Mesendoderm (in vitro differentiated cells): ENCODE results near the gene PRAMEF4. TPM values are rescaled to one million over a fixed set of nuclear protein-coding genes. Genes with fewer than 3 reads are reported as not detected.
"Not testable (repeated sequence)": the region's sequence is repeated elsewhere in the genome, so short reads cannot be mapped to it uniquely, and the experiment has no call there.

Source experiments
- DNase-seq: peaks from one replicate; pipeline ENCODE4 v3.0.0; 2013
- H2AK5ac ChIP-seq: 2 replicates; pipeline ENCODE4 v1.6.1; 2013; ENCODE audit warnings: low read length, inconsistent platforms
- H2BK120ac ChIP-seq: 2 replicates; pipeline ENCODE4 v1.6.1; 2013; ENCODE audit warnings: low read depth, mild to moderate bottlenecking, low read length, moderate library complexity, mixed read lengths
- H2BK15ac ChIP-seq: replicated peaks from 2 replicates; pipeline ENCODE4 v1.6.1; 2013; ENCODE audit warnings: low read depth, mild to moderate bottlenecking, moderate library complexity
- H2BK5ac ChIP-seq: 2 replicates; pipeline ENCODE4 v1.6.1; 2013; ENCODE audit warnings: low read length, inconsistent platforms
- H3K18ac ChIP-seq: 2 replicates; pipeline ENCODE4 v1.6.1; 2013; ENCODE audit warnings: mild to moderate bottlenecking, low read length, mixed read lengths
- H3K23ac ChIP-seq: one replicate; pipeline ENCODE4 v1.6.1; 2013; ENCODE audit warnings: low read length
- H3K27ac ChIP-seq: 2 replicates; pipeline ENCODE4 v1.5.1; 2013; ENCODE audit warnings: low read depth, mild to moderate bottlenecking, inconsistent platforms, low read length, moderate library complexity
- H3K27me3 ChIP-seq: 2 replicates; pipeline ENCODE4 v1.6.1; 2013; ENCODE audit warnings: low read length, control low read depth, mild to moderate bottlenecking, inconsistent platforms; ENCODE audit not compliant: insufficient read depth, poor library complexity
- H3K36me3 ChIP-seq: 2 replicates; pipeline ENCODE4 v1.6.1; 2013; ENCODE audit warnings: low read length, inconsistent platforms; ENCODE audit not compliant: control insufficient read depth, insufficient read depth
- H3K4ac ChIP-seq: one replicate; pipeline ENCODE4 v1.6.1; 2013; ENCODE audit warnings: low read depth, mild to moderate bottlenecking, low read length, moderate library complexity
- H3K4me1 ChIP-seq: 2 replicates; pipeline ENCODE4 v1.6.1; 2013; ENCODE audit warnings: low read depth, low read length, inconsistent platforms; ENCODE audit not compliant: control insufficient read depth
- H3K4me2 ChIP-seq: 2 replicates; pipeline ENCODE4 v1.6.1; 2013; ENCODE audit warnings: low read length
- H3K4me3 ChIP-seq: 2 replicates; pipeline ENCODE4 v1.5.1; 2013; ENCODE audit warnings: mild to moderate bottlenecking, low read length
- H3K56ac ChIP-seq: one replicate; pipeline ENCODE4 v1.6.1; 2013; ENCODE audit warnings: low read length
- H3K79me1 ChIP-seq: 2 replicates; pipeline ENCODE4 v1.6.1; 2013; ENCODE audit warnings: low read length, inconsistent platforms
- H3K79me2 ChIP-seq: 2 replicates; pipeline ENCODE4 v1.6.1; 2013; ENCODE audit warnings: mild to moderate bottlenecking, low read length; ENCODE audit not compliant: control insufficient read depth, insufficient read depth
- H3K9ac ChIP-seq: 2 replicates; pipeline ENCODE4 v1.6.1; 2013; ENCODE audit warnings: low read length, inconsistent platforms
- H4K5ac ChIP-seq: one replicate; pipeline ENCODE4 v1.6.1; 2013; ENCODE audit warnings: low read length
- H4K8ac ChIP-seq: one replicate; pipeline ENCODE4 v1.6.1; 2013; ENCODE audit warnings: low read depth, mild to moderate bottlenecking, control low read depth, low read length, moderate library complexity
- WGBS: extraction: QIAGEN DNeasy Blood & Tissue Kit; methylation state at CpG from one replicate; pipeline ENCODE4 v1.1.7; 2013; ENCODE audit warnings: low lambda C conversion rate, missing lambda C conversion rate; ENCODE audit not compliant: insufficient coverage; ENCODE audit errors: extremely low coverage; 5-methylcytosine and 5-hydroxymethylcytosine counted together
- polyA plus RNA-seq, 2 experiments: library from polyadenylated mRNA; stranded (reverse); fragments of 200-250 nt; gene quantifications; one replicate each; pipeline ENCODE4 v1.2.3, GENCODE V29; 2013

Gene PRAMEF4
- not detected for polyA plus RNA-seq (2013, experiment 1 of 2)
- polyA plus RNA-seq (2013, experiment 2 of 2): not detected

DNA sequence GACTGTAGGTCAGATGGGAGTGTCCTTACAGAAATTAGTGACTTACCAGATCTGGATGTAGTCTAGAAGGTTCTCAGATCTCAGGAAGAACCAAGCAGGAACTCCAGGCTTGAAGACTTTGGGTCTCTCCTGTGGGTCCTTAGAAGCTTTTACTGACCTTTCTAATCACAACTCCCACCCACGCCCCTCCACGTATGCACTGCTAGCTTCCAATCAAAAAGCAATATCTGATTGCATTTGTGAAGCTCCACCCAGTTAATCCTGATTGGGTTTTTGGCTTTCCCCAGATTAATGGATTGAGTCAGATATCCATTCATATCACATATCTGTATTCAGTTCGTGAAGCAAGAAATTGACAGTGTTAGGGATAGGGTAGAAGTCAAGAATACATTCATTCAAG is at the start of gene PRAMEF4:
Gene PRAMEF4, minus strand, starts transcription at position 101 of the 400 bp plus-strand sequence. CDS start 2,807 bp downstream, outside the sequence.
- H3K4me3 ChIP-seq, H3K4me2 ChIP-seq, DNase-seq, H3K4me1 ChIP-seq, H2BK15ac ChIP-seq, H3K36me3 ChIP-seq, H3K79me2 ChIP-seq, H3K9ac ChIP-seq, H3K27ac ChIP-seq, H2AK5ac ChIP-seq, H3K27me3 ChIP-seq, H4K8ac ChIP-seq, H3K56ac ChIP-seq, H3K79me1 ChIP-seq, H3K23ac ChIP-seq, H3K4ac ChIP-seq, H2BK5ac ChIP-seq, H2BK120ac ChIP-seq, H4K5ac ChIP-seq, H3K18ac ChIP-seq: not testable (repeated sequence)
- no CpG with 5 or more reads among the region's 3 CpGs for WGBS

- H3K79me1 ChIP-seq, H4K5ac ChIP-seq, H3K9ac ChIP-seq, H2AK5ac ChIP-seq, H3K4me2 ChIP-seq, DNase-seq, H3K56ac ChIP-seq, H3K23ac ChIP-seq, H3K79me2 ChIP-seq, H3K36me3 ChIP-seq, H3K4ac ChIP-seq, H3K27me3 ChIP-seq, H3K4me3 ChIP-seq, H3K18ac ChIP-seq, H4K8ac ChIP-seq, H2BK5ac ChIP-seq, H3K27ac ChIP-seq, H2BK15ac ChIP-seq, H3K4me1 ChIP-seq, H2BK120ac ChIP-seq: not testable (repeated sequence)
- WGBS: no CpG with 5 or more reads among the region's 5 CpGs
Measured at GRCh38 chr1:12924368-12924767, 38.4 kb upstream of the PRAMEF4 start.

GRCh38 chr1:12921749-12922148 is 35.7 kb upstream of the PRAMEF4 start:
- WGBS: no CpG with 5 or more reads among the region's 2 CpGs

GRCh38 chr1:12916310-12916709 is 30.3 kb upstream of the PRAMEF4 start, which contains the start of gene PRAMEF7:
Gene PRAMEF7, plus strand, starts transcription at chr1:12916610. Its CDS starts 1,083 bp downstream, at chr1:12917693.
- H3K79me1 ChIP-seq, H2BK15ac ChIP-seq, H2BK120ac ChIP-seq, H3K56ac ChIP-seq, H3K27me3 ChIP-seq, H3K4me1 ChIP-seq, H4K5ac ChIP-seq, H2BK5ac ChIP-seq, H3K9ac ChIP-seq, H3K4ac ChIP-seq, H4K8ac ChIP-seq, H3K23ac ChIP-seq, H3K18ac ChIP-seq, H2AK5ac ChIP-seq, H3K36me3 ChIP-seq, H3K79me2 ChIP-seq, H3K27ac ChIP-seq, H3K4me2 ChIP-seq, H3K4me3 ChIP-seq, DNase-seq: not testable (repeated sequence)
- WGBS: no CpG with 5 or more reads among the region's 1 CpG

More at GRCh38 chr1:12921749-12922148, 35.7 kb upstream of the PRAMEF4 start:
- not testable (repeated sequence) for H2BK5ac ChIP-seq, H3K27me3 ChIP-seq, H4K8ac ChIP-seq, H3K4me3 ChIP-seq, H3K23ac ChIP-seq, DNase-seq, H3K79me1 ChIP-seq, H3K4me1 ChIP-seq, H3K36me3 ChIP-seq, H2AK5ac ChIP-seq, H3K79me2 ChIP-seq, H3K4me2 ChIP-seq, H3K9ac ChIP-seq, H3K4ac ChIP-seq, H3K56ac ChIP-seq, H2BK120ac ChIP-seq, H2BK15ac ChIP-seq, H4K5ac ChIP-seq, H3K27ac ChIP-seq, H3K18ac ChIP-seq

DNA sequence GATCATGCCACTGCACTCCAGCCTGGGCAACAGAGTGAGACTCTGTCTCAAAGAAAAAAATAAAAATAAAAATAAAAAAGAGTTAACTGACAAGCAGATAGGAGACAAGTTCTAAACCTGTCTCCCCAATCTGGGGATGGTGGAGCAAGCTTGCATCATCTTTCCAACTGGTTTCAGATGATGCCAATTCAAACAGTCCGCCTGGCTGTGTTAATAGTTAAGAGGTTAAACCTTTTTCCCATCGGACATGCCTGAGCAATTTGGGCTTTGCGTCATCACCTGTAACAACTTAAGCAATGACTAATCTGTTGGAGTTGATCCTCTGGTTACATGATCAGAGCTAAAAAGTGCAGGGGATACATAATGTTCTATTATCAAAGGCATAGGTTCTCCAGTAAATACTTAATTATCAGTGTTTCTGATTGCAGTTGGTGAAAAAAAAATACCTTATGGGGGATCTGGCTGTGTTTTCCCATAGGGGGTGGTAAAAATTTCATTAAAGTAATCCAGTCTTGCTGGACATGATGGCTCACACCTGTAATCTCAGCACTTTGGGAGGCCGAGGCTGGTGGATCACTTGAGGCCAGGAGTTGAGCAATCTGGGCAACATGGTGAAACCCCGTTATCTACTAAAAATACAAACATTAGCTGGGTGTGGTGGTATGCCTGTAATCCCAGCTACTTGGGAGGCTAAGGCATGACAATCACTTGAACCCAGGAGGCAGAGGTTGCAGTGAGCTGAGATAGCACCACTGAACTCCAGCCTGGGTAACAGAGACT is 18.0 kb upstream of the PRAMEF4 start:
- not testable (repeated sequence) for H3K36me3 ChIP-seq, H3K23ac ChIP-seq, H3K79me2 ChIP-seq, H3K56ac ChIP-seq, H4K5ac ChIP-seq, H3K4me1 ChIP-seq, H4K8ac ChIP-seq, H2BK5ac ChIP-seq, H3K4me2 ChIP-seq, H2BK15ac ChIP-seq, H3K9ac ChIP-seq, H2BK120ac ChIP-seq, DNase-seq, H3K4me3 ChIP-seq, H3K27ac ChIP-seq, H3K27me3 ChIP-seq, H3K4ac ChIP-seq, H2AK5ac ChIP-seq, H3K18ac ChIP-seq, H3K79me1 ChIP-seq
- WGBS: no CpG with 5 or more reads among the region's 5 CpGs

DNA sequence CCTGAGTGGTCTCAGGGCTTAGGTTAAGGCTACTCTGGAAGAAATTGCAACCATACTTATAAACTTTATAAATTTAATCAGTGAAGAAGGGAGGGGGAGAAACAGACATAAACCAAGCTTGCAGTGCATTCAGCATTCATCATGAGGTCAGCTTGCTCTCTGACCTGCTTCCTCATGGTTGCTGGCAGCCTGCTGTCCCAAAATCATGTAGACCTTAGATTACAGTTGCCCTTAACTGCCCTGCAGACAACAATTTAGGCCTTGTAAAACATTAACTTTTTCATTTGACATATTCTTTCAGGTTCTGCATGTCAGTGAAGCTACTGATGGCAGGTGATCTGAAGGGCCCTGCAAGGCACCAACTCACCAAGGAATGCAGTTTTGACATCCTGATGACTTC is 13.2 kb upstream of the PRAMEF4 start:
- H3K9ac ChIP-seq, H3K4me1 ChIP-seq, H3K4ac ChIP-seq, H3K27me3 ChIP-seq, H3K4me3 ChIP-seq, H3K27ac ChIP-seq, H2BK120ac ChIP-seq, H4K5ac ChIP-seq, H3K4me2 ChIP-seq, H4K8ac ChIP-seq, H2AK5ac ChIP-seq, H3K79me2 ChIP-seq, H3K56ac ChIP-seq, H3K79me1 ChIP-seq, DNase-seq, H2BK15ac ChIP-seq, H3K23ac ChIP-seq, H3K36me3 ChIP-seq, H3K18ac ChIP-seq, H2BK5ac ChIP-seq: not testable (repeated sequence)
